ENCODE data around the gene CCL11. TPM values are rescaled to one million over a fixed set of nuclear protein-coding genes. Genes with fewer than 3 reads are reported as not detected.

The CCL11 gene
- total RNA-seq, 1 donor from 2014 or later = not detected

DNA sequence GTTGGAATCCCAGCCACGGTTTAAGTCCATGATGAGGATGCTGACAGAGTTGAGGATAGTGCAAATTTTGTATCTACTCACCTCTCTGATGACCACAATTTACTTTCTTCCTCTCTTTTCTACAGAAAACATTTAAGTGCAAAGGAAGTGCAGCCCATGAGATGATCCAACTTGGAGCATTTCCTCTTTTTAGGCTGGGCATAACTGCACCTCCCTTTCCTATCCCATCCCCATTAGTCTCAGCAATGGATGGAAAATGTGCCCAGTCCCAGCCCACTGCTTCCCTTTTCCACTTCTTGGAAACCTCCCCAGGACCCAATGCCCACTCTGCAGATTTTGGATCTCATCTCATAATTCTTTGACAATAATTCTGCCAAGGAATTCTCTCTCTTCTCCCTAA, 17.1 kb downstream of the CCL11 start:
- Mint-ChIP-seq H3K4me3 (ENCODE audit: low read depth) (no peak overlapping the region), H3K27me3 (ENCODE audit: low read depth) (peaks cover 16% of the 10 kb centered on the region), H3K36me3 (ENCODE audit: low read depth) (no peaks in the 10 kb centered on the region), H3K27ac (no peak overlapping the region), H3K4me1 (ENCODE audit: low read depth) (peaks cover 15% of the 10 kb centered on the region), H3K9me3 (no peaks in the 10 kb centered on the region)
- no peak for DNase-seq (ENCODE audit: low spot score)
- intact Hi-C loops (cut with micrococcal nuclease) = no loop called here

DNA sequence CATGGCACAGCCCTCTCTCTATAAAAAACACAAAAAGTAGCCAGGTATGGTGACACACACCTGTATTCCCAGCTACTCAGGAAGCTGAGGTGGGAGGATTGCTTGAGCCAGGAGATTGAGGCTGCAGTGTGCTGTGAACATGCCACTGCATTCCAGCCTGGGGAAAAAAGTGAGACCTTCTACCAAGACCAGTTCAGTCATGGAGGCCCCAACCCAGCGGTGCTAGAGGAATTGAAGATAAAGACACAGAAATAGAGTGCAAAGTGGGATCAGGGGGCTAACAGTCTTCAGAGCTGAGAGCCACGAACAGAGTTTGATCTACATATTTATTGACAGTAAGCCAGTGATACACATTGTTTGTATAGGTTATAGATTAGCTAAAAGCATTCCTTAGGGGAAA, 18.1 kb downstream of the CCL11 start:
- Mint-ChIP-seq H3K27me3 (ENCODE audit: low read depth) (peaks cover 14% of the 10 kb centered on the region), H3K36me3 (ENCODE audit: low read depth) (no peaks in the 10 kb centered on the region), H3K4me1 (ENCODE audit: low read depth) (peaks cover 18% of the 10 kb centered on the region), H3K4me3 (ENCODE audit: low read depth) (no peak overlapping the region), H3K27ac (no peak overlapping the region), H3K9me3 (no peaks in the 10 kb centered on the region)
- no peak for DNase-seq (ENCODE audit: low spot score)
- intact Hi-C loops (cut with micrococcal nuclease) = no loop called here

DNA sequence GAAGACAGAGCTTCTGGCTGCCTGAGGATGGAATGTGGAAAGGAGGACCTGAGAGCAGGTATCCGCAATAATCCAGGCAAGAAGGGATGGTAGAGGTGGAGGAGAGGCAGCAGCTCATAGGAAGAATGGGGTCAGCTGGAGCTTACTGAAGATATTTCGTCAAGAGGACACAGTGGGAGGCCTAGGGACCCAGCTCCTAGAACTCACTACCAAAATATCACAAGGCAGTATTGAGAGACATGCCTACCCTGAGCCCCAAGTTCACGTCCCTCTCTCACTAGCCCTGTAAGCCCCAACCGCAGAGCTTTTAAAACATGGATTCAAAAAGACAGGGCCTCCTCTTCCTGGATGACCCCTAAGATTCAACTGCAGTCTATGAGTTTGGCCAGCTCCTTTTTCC, 19.5 kb downstream of the CCL11 start:
- Mint-ChIP-seq H3K4me1 (ENCODE audit: low read depth) (peaks cover 17% of the 10 kb centered on the region), H3K9me3 (no peaks in the 10 kb centered on the region), H3K36me3 (ENCODE audit: low read depth) (no peaks in the 10 kb centered on the region), H3K27me3 (ENCODE audit: low read depth) (peaks cover 22% of the 10 kb centered on the region), H3K4me3 (ENCODE audit: low read depth) (no peak overlapping the region), H3K27ac (no peak overlapping the region)
- intact Hi-C loops (cut with micrococcal nuclease) = no loop called here
- no peak for DNase-seq (ENCODE audit: low spot score)

GRCh38 chr17:34305606-34306005, 20.1 kb downstream of the CCL11 start:
- Mint-ChIP-seq H3K27me3 (ENCODE audit: low read depth) (peaks cover 22% of the 10 kb centered on the region), H3K4me1 (ENCODE audit: low read depth) (peaks cover 12% of the 10 kb centered on the region), H3K27ac (no peak overlapping the region), H3K9me3 (no peaks in the 10 kb centered on the region), H3K4me3 (ENCODE audit: low read depth) (no peak overlapping the region), H3K36me3 (ENCODE audit: low read depth) (no peaks in the 10 kb centered on the region)
- no peak for DNase-seq (ENCODE audit: low spot score)
- intact Hi-C loops (cut with micrococcal nuclease) = loop anchor here (2.0 kb wide), 1 partner anchor 105 kb away; no protein-coding TSS in a partner anchor

DNA sequence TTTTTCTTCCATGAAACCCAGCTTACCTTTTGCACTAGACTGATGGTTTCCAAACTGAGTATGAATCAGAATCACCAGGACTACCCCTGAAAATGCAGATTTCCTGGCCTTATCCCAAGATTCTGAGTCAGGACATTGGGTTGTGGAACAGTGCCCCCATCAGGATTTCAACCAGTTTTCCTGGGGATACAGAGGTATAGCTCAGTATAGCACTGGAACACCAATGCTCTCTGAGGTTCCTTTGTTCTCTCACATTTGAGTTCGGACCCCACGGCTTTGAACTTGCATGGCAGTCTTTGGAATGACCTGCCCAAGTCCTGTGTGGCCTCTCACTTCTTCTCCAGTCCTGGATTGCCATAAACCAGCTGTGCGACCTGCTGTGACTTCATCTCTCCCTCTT, 20.9 kb downstream of the CCL11 start:
- H3K27ac Mint-ChIP-seq = no peak overlapping the region
- H3K36me3 Mint-ChIP-seq (ENCODE audit: low read depth) = no peaks in the 10 kb centered on the region
- H3K27me3 Mint-ChIP-seq (ENCODE audit: low read depth) = peaks cover 25% of the 10 kb centered on the region
- no peak for DNase-seq (ENCODE audit: low spot score)
- intact Hi-C loops (cut with micrococcal nuclease) = loop anchor here (2.0 kb wide), 1 partner anchor 106 kb away; no protein-coding TSS in a partner anchor
- no peak overlapping the region for H3K4me3 Mint-ChIP-seq (ENCODE audit: low read depth)
- H3K9me3 Mint-ChIP-seq = no peaks in the 10 kb centered on the region
- peaks cover 8% of the 10 kb centered on the region for H3K4me1 Mint-ChIP-seq (ENCODE audit: low read depth)

- intact Hi-C loops (cut with micrococcal nuclease) = loop anchor here (2.0 kb wide), 1 partner anchor 106 kb away; no protein-coding TSS in a partner anchor
- H3K9me3 Mint-ChIP-seq = no peaks in the 10 kb centered on the region
- peaks cover 24% of the 10 kb centered on the region for H3K27me3 Mint-ChIP-seq (ENCODE audit: low read depth)
- no peak overlapping the region for H3K27ac Mint-ChIP-seq
- DNase-seq (ENCODE audit: low spot score) = no peak
- peaks cover 8% of the 10 kb centered on the region for H3K4me1 Mint-ChIP-seq (ENCODE audit: low read depth)
- no peaks in the 10 kb centered on the region for H3K36me3 Mint-ChIP-seq (ENCODE audit: low read depth)
- H3K4me3 Mint-ChIP-seq (ENCODE audit: low read depth) = no peak overlapping the region
These were observed 21.6 kb downstream of the CCL11 start for GRCh38 chr17:34307110-34307509.

DNA sequence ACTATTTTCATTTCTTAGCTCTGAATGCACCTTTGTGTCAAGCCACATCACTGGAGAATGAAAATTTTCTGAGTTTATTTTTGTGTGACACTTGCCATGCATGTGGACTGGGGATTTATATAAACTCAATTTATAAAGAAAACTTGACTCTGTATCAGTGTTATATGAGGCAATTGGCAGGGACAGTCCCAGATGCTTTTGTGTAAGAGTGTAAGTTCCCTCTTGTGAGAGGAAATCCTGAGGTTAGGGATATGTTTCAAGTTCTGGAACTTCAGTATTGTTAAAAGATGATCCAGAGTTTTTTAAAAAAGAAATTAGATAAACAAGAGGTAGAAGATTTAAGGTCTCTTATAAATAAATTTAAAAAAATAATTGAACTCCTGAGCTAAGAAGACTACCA, 22.8 kb downstream of the CCL11 start:
- Mint-ChIP-seq H3K27me3 (ENCODE audit: low read depth) (peaks cover 29% of the 10 kb centered on the region), H3K36me3 (ENCODE audit: low read depth) (no peaks in the 10 kb centered on the region), H3K4me3 (ENCODE audit: low read depth) (no peak overlapping the region), H3K9me3 (no peaks in the 10 kb centered on the region), H3K27ac (no peak overlapping the region), H3K4me1 (ENCODE audit: low read depth) (peaks cover 8% of the 10 kb centered on the region)
- intact Hi-C loops (cut with micrococcal nuclease) = no loop called here
- DNase-seq (ENCODE audit: low spot score) = no peak

- intact Hi-C loops (cut with micrococcal nuclease) = no loop called here
- no peak for DNase-seq (ENCODE audit: low spot score)
- Mint-ChIP-seq H3K4me1 (ENCODE audit: low read depth) (peaks cover 8% of the 10 kb centered on the region), H3K9me3 (no peaks in the 10 kb centered on the region), H3K27me3 (ENCODE audit: low read depth) (peaks cover 29% of the 10 kb centered on the region), H3K4me3 (ENCODE audit: low read depth) (no peak overlapping the region), H3K36me3 (ENCODE audit: low read depth) (no peaks in the 10 kb centered on the region), H3K27ac (no peak overlapping the region)
These were observed 25.7 kb downstream of the CCL11 start for GRCh38 chr17:34311291-34311690.

DNA sequence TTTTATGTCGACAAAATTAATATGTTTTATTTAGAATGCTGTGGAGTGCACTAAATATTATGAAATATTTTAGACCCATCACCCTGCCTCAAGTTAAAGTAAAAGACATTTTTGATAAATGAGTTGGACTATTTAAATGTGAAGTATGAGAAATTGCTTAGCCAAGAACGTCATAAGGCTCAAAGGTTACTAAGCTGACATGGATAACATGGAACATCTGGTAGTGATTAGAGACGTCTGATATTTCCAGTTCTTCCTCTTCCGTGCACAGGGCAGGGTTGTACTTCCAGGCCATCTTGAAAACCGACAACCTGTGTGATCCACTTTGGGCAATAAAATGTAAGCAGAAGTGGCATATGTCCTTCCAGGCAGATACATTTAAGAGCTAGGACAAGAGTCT, 26.5 kb downstream of the CCL11 start:
- no peak overlapping the region for H3K4me3 Mint-ChIP-seq (ENCODE audit: low read depth)
- no peak for DNase-seq (ENCODE audit: low spot score)
- peaks cover 31% of the 10 kb centered on the region for H3K27me3 Mint-ChIP-seq (ENCODE audit: low read depth)
- intact Hi-C loops (cut with micrococcal nuclease) = no loop called here
- H3K9me3 Mint-ChIP-seq = no peaks in the 10 kb centered on the region
- H3K27ac Mint-ChIP-seq = no peak overlapping the region
- H3K36me3 Mint-ChIP-seq (ENCODE audit: low read depth) = no peaks in the 10 kb centered on the region
- H3K4me1 Mint-ChIP-seq (ENCODE audit: low read depth) = peaks cover 4% of the 10 kb centered on the region

- intact Hi-C loops (cut with micrococcal nuclease) = no loop called here
- Mint-ChIP-seq H3K36me3 (ENCODE audit: low read depth) (no peaks in the 10 kb centered on the region), H3K9me3 (no peaks in the 10 kb centered on the region), H3K4me3 (ENCODE audit: low read depth) (no peak overlapping the region), H3K4me1 (ENCODE audit: low read depth) (no peaks in the 10 kb centered on the region), H3K27ac (no peak overlapping the region), H3K27me3 (ENCODE audit: low read depth) (peaks cover 33% of the 10 kb centered on the region)
- DNase-seq (ENCODE audit: low spot score) = no peak
These were observed 27.6 kb downstream of the CCL11 start for GRCh38 chr17:34313164-34313563.

- Mint-ChIP-seq H3K4me1 (ENCODE audit: low read depth) (no peaks in the 10 kb centered on the region), H3K27me3 (ENCODE audit: low read depth) (peaks cover 29% of the 10 kb centered on the region), H3K36me3 (ENCODE audit: low read depth) (no peaks in the 10 kb centered on the region), H3K4me3 (ENCODE audit: low read depth) (no peak overlapping the region), H3K27ac (no peak overlapping the region), H3K9me3 (no peaks in the 10 kb centered on the region)
- intact Hi-C loops (cut with micrococcal nuclease) = no loop called here
- no peak for DNase-seq (ENCODE audit: low spot score)
These were observed 28.7 kb downstream of the CCL11 start for GRCh38 chr17:34314279-34314678.

- DNase-seq (ENCODE audit: low spot score) = no peak
These were observed 32.9 kb downstream of the CCL11 start for GRCh38 chr17:34318474-34318873.

DNA sequence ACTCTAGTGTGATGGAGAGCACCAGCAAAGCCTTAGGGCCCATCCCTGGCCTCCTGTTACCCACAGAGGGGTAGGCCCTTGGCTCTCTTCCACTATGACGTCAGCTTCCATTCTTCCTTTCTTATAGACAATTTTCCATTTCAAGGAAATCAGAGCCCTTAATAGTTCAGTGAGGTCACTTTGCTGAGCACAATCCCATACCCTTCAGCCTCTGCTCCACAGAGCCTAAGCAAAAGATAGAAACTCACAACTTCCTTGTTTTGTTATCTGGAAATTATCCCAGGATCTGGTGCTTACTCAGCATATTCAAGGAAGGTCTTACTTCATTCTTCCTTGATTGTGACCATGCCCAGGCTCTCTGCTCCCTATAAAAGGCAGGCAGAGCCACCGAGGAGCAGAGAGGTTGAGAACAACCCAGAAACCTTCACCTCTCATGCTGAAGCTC, 33.5 kb downstream of the CCL11 start, which contains the start of gene CCL8:
Gene CCL8 (plus strand): TSS at position 397 of the 445 bp plus-strand sequence. CDS start 67 bp downstream, outside the sequence.
- Mint-ChIP-seq H3K4me1 (ENCODE audit: low read depth) (no peaks in the 10 kb centered on the region), H3K9me3 (no peaks in the 10 kb centered on the region), H3K27me3 (ENCODE audit: low read depth) (peaks cover 24% of the 10 kb centered on the region), H3K36me3 (ENCODE audit: low read depth) (no peaks in the 10 kb centered on the region), H3K27ac (no peak within 1 kb of the TSS), H3K4me3 (ENCODE audit: low read depth) (no peak within 1 kb of the TSS)
- DNase-seq (ENCODE audit: low spot score) = no peak
- intact Hi-C loops (cut with micrococcal nuclease) = no loop called here

More at GRCh38 chr17:34318474-34318873, 32.9 kb downstream of the CCL11 start:
- intact Hi-C loops (cut with micrococcal nuclease) = no loop called here
- peaks cover 21% of the 10 kb centered on the region for H3K27me3 Mint-ChIP-seq (ENCODE audit: low read depth)
- no peak overlapping the region for H3K4me3 Mint-ChIP-seq (ENCODE audit: low read depth)
- H3K4me1 Mint-ChIP-seq (ENCODE audit: low read depth) = no peaks in the 10 kb centered on the region
- no peaks in the 10 kb centered on the region for H3K36me3 Mint-ChIP-seq (ENCODE audit: low read depth)
- H3K9me3 Mint-ChIP-seq = no peaks in the 10 kb centered on the region
- H3K27ac Mint-ChIP-seq = no peak overlapping the region

GRCh38 chr17:34321964-34322363, 36.4 kb downstream of the CCL11 start:
- Mint-ChIP-seq H3K27me3 (ENCODE audit: low read depth) (peaks cover 33% of the 10 kb centered on the region), H3K36me3 (ENCODE audit: low read depth) (no peaks in the 10 kb centered on the region), H3K9me3 (no peaks in the 10 kb centered on the region), H3K4me1 (ENCODE audit: low read depth) (no peaks in the 10 kb centered on the region), H3K4me3 (ENCODE audit: low read depth) (no peak overlapping the region), H3K27ac (no peak overlapping the region)
- DNase-seq (ENCODE audit: low spot score) = no peak
- intact Hi-C loops (cut with micrococcal nuclease) = no loop called here
